ENCODE results near the gene RNF130.

Gene RNF130

DNA sequence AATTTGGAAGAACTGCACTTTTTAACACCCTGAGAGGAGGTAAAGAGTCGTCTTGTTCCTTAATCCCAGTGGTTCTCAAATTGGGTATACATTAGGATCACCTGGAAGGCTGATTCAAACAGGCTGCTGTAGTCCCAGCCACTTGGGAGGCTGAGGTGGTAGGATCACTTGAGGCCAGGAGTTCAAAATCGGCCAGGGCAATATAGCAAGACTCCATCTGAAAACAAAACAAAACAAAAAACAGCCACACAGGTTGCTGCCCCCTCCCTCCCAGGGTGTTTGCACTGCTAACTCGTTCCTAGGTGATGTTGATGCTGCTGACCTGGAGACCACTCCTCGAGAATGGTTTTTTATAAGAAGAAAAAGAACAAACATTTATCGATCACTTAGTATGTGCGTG is 162.3 kb downstream of the RNF130 start:
- peaks cover 22 to 23% of the 10 kb centered on the region in 2 donors for H3K4me1 ChIP-seq (ENCODE audit: control insufficient read depth in 2 of 2, insufficient read depth in 2 of 2, low read length in 2 of 2)
- H3K27me3 ChIP-seq (ENCODE audit: control insufficient read depth in 2 of 2, insufficient read depth in 2 of 2, low read length in 2 of 2): no peaks in the 10 kb centered on the region
- no peak overlapping the region for H3K9ac ChIP-seq (ENCODE audit: low read depth in 1 of 2, low read length in 2 of 2)
- no peaks in the 10 kb centered on the region for H3K9me3 ChIP-seq (ENCODE audit: control insufficient read depth in 2 of 2, low read length in 2 of 2)
- H3K27ac ChIP-seq (ENCODE audit: low read depth in 2 of 2, low read length in 2 of 2): no peak overlapping the region
- H3K4me3 ChIP-seq (ENCODE audit: low read length in 2 of 2): no peak overlapping the region
- H3K36me3 ChIP-seq (ENCODE audit: control insufficient read depth in 2 of 2, insufficient read depth in 2 of 2, low read length in 2 of 2): peaks cover 4 to 5% of the 10 kb centered on the region in 2 donors

DNA sequence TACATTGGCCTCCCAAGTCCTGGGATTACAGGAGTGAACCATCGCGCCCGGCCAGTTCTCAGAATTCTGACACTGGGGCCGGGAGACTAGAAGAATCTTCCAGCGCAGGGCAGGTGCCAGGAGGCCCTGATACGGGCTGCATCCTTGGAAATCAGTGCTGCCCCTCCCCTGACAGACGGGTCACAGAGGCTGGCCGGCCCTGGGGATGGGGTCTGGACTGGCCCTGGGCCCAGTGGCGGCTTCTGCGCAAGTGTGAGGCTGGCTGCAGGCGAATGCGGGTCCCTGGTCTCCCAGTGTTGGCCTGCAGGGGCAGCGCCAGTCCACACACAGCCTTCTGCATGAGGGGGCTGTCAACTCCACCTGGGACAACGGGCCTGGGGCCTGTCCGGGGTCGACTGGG is 163.0 kb downstream of the RNF130 start:
- Histone ChIP-seq H3K27ac (ENCODE audit: low read depth in 2 of 2, low read length in 2 of 2) (no peak overlapping the region), H3K4me1 (ENCODE audit: control insufficient read depth in 2 of 2, insufficient read depth in 2 of 2, low read length in 2 of 2) (peaks cover 15 to 17% of the 10 kb centered on the region in 2 donors), H3K4me3 (ENCODE audit: low read length in 2 of 2) (no peak overlapping the region)

DNA sequence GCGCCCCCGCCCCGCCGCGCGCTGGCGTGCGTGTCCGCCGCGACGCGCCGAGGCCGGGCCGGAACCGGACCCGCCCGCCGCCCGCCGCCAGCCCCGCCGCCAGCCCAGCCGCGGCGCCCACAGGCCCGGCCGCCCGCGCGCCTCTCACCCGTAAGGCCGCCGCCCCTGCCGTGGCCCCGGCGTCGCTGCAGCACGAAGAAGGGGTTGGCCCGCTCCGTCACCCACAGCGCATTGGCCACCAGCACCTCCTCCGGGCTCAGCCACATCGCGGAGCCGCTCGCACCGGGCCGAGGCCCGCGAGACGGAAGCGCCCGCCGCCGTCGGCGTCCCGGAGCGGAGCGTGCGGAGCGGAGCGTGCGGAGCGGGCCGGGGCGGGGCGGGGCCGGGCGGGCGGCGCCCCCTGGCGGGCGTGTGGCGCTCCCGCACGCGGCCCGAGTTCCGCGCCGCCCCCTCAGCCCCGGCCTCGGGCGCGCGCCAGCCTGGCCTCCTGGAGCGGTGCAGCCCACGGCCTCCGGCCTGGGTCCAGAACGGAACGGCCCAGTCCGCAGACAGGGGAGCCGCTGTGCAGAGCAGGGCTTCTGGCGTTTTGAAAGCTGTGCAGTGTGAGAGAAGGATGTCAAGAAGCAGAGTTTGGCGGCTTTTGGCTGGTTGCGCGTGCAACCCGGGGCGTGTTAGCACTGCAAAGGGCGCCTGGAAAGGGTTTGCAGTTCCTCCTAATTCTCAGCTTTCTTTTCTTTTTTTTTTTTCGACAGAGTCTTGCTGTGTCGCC is 163.8 kb downstream of the RNF130 start, which contains the start of gene TBC1D9B:
TSS of gene TBC1D9B (minus strand) at position 342 of the 769 bp plus-strand sequence. CDS start at position 266, 76 bp downstream.
- Histone ChIP-seq H3K4me3 (ENCODE audit: low read length in 2 of 2) (peak within 1 kb of the TSS; percentile 73 to 82), H3K9me3 (ENCODE audit: control insufficient read depth in 2 of 2, low read length in 2 of 2) (no peaks in the 10 kb centered on the region), H3K27ac (ENCODE audit: low read depth in 2 of 2, low read length in 2 of 2) (peak within 1 kb of the TSS; percentile 59 to 65), H3K4me1 (ENCODE audit: control insufficient read depth in 2 of 2, insufficient read depth in 2 of 2, low read length in 2 of 2) (peaks cover 13 to 17% of the 10 kb centered on the region in 2 donors), H3K36me3 (ENCODE audit: control insufficient read depth in 2 of 2, insufficient read depth in 2 of 2, low read length in 2 of 2) (peaks cover 15 to 17% of the 10 kb centered on the region in 2 donors), H3K9ac (ENCODE audit: low read depth in 1 of 2, low read length in 2 of 2) (peak within 1 kb of the TSS; percentile 67 to 70), H3K27me3 (ENCODE audit: control insufficient read depth in 2 of 2, insufficient read depth in 2 of 2, low read length in 2 of 2) (no peaks in the 10 kb centered on the region)

More for the DNA sequence above, 163.0 kb downstream of the RNF130 start:
- Histone ChIP-seq H3K27me3 (ENCODE audit: control insufficient read depth in 2 of 2, insufficient read depth in 2 of 2, low read length in 2 of 2) (no peaks in the 10 kb centered on the region), H3K9me3 (ENCODE audit: control insufficient read depth in 2 of 2, low read length in 2 of 2) (no peaks in the 10 kb centered on the region), H3K9ac (ENCODE audit: low read depth in 1 of 2, low read length in 2 of 2) (peak overlapping the region in 1 of 2 donors; percentile 60), H3K36me3 (ENCODE audit: control insufficient read depth in 2 of 2, insufficient read depth in 2 of 2, low read length in 2 of 2) (peaks cover 7 to 10% of the 10 kb centered on the region in 2 donors)

DNA sequence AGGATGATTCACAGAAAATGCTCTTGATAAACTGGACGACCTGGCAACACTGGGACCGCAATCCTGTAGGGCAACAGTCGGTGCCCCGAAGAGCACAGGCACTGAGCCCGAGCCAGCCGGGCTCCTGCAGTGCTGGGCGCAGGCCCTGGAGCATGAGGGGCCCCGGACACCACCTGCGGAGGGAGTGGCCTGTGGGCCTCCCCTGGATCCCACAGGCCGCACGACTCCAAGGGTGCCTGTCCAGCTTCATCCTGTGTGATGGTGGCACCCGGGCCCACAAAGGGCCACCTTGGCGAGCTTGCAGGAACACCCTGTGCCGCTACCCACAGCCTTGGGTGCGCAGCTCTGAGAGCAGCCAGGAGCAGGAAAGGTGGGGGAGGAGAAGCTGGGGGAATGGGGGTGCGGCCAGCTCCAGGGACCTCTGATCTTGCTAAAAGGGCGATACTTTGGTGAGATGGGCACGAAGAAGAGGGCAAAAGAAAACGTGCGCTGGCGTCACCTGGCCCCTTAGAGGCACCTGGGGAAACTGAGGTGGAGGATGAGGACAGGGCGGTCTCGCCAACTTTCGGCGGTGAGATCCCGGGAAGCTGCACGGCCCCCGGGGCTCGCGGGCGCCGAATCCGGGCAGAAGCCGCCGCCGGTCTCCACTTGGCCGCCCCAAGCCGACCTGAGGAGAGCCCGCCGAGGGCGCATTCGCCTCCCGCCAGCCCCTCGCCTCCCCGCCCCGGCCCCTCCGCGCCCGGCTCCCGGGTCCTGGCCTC is 164.6 kb downstream of the RNF130 start:
- Histone ChIP-seq H3K4me3 (ENCODE audit: low read length in 2 of 2) (peak overlapping the region; percentile 64 to 82), H3K4me1 (ENCODE audit: control insufficient read depth in 2 of 2, insufficient read depth in 2 of 2, low read length in 2 of 2) (peaks cover 13 to 17% of the 10 kb centered on the region in 2 donors), H3K27ac (ENCODE audit: low read depth in 2 of 2, low read length in 2 of 2) (peak overlapping the region in 1 of 2 donors; percentile 56), H3K9ac (ENCODE audit: low read depth in 1 of 2, low read length in 2 of 2) (peak overlapping the region; percentile 67 to 70), H3K27me3 (ENCODE audit: control insufficient read depth in 2 of 2, insufficient read depth in 2 of 2, low read length in 2 of 2) (no peaks in the 10 kb centered on the region), H3K9me3 (ENCODE audit: control insufficient read depth in 2 of 2, low read length in 2 of 2) (no peaks in the 10 kb centered on the region), H3K36me3 (ENCODE audit: control insufficient read depth in 2 of 2, insufficient read depth in 2 of 2, low read length in 2 of 2) (peaks cover 15 to 24% of the 10 kb centered on the region in 2 donors)

DNA sequence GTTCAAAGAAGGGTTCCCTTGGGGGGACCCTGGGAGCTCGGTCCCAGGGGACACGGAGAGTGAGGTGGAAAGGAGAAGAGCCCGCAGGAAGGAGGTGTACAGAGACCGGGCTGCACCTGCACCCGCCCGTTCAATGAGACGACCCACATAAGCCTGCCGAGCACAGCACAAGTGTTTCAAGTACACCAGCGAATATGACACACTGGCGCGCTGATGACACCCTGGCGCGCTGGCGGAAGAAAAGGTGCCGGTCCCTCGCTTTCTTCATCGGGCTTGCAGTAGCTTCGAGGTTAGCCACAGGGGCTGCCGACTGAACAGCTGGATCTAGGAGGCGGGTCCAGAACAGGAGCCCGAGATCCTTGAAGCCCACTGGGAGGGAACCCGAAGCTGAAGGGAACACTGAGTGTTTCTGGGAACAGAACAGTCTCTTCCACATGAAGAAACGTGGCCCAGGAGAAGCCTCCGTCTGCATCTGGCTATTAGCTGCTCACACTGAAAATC is 165.2 kb downstream of the RNF130 start:
- H3K27me3 ChIP-seq (ENCODE audit: control insufficient read depth in 2 of 2, insufficient read depth in 2 of 2, low read length in 2 of 2): no peaks in the 10 kb centered on the region
- peaks cover 15 to 25% of the 10 kb centered on the region in 2 donors for H3K36me3 ChIP-seq (ENCODE audit: control insufficient read depth in 2 of 2, insufficient read depth in 2 of 2, low read length in 2 of 2)
- H3K9ac ChIP-seq (ENCODE audit: low read depth in 1 of 2, low read length in 2 of 2): peak overlapping the region in 1 of 2 donors; percentile 67
- no peaks in the 10 kb centered on the region for H3K9me3 ChIP-seq (ENCODE audit: control insufficient read depth in 2 of 2, low read length in 2 of 2)
- peaks cover 13 to 17% of the 10 kb centered on the region in 2 donors for H3K4me1 ChIP-seq (ENCODE audit: control insufficient read depth in 2 of 2, insufficient read depth in 2 of 2, low read length in 2 of 2)
- H3K4me3 ChIP-seq (ENCODE audit: low read length in 2 of 2): peak overlapping the region; percentile 64 to 82
- H3K27ac ChIP-seq (ENCODE audit: low read depth in 2 of 2, low read length in 2 of 2): no peak overlapping the region

DNA sequence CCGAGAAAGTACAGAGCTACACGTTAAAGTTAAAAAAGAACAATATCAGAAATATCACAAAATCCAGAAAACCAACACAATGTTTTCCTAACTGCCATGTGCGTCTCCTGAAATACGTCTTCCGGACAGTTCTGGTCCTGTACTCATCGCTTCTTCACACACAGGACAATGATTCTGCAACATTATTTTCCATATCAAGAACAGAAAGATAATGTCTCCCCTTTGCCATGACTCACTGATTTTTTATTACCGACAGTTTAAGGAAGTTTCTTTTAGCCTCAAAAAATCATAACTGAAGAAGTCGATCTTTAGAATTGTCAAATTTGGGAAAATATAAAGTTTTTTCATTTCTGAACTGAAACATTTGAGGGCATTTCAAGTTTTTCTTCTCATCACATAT is 166.4 kb downstream of the RNF130 start:
- no peaks in the 10 kb centered on the region for H3K9me3 ChIP-seq (ENCODE audit: control insufficient read depth in 2 of 2, low read length in 2 of 2)
- H3K4me1 ChIP-seq (ENCODE audit: control insufficient read depth in 2 of 2, insufficient read depth in 2 of 2, low read length in 2 of 2): peaks cover 13 to 17% of the 10 kb centered on the region in 2 donors
- no peaks in the 10 kb centered on the region for H3K27me3 ChIP-seq (ENCODE audit: control insufficient read depth in 2 of 2, insufficient read depth in 2 of 2, low read length in 2 of 2)
- H3K27ac ChIP-seq (ENCODE audit: low read depth in 2 of 2, low read length in 2 of 2): no peak overlapping the region
- no peak overlapping the region for H3K9ac ChIP-seq (ENCODE audit: low read depth in 1 of 2, low read length in 2 of 2)
- H3K36me3 ChIP-seq (ENCODE audit: control insufficient read depth in 2 of 2, insufficient read depth in 2 of 2, low read length in 2 of 2): peaks cover 20 to 31% of the 10 kb centered on the region in 2 donors
- H3K4me3 ChIP-seq (ENCODE audit: low read length in 2 of 2): no peak overlapping the region
